ENCODE data around the gene RAD51B. TPM values are rescaled to one million over a fixed set of nuclear protein-coding genes. Genes with fewer than 3 reads are reported as not detected.

RAD51B gene
- total RNA-seq, 1 experiment from 2014 or later = 16.7 TPM

DNA sequence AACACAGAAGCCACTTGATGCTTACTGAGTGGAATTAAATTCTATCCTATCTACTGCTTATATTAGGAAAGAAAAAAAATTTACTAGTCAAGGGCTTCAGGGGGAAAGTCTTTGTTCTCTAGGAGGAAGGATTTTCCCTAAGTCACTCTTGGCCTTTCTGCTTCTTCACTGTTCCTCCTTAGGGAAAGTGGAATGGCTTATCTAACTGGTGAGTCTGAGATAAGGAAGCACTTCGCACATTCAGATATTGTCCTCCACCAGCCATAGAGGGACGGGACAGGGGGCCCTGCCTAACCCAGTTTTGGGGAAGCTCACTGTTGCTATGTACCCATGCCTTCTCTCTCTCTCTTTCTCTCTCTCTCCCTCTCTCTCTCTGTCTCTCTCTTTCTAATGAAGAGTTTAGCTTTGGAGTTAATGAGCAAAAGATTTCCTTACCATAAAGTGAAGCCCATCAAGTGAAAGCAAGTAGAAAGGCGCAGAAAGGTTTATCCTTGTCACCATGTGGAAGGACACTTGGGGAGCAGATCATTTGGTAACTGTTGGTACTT lies 522.7 kb downstream of the RAD51B start:
- no peaks in the 10 kb centered on the region for H3K23me2 ChIP-seq (ENCODE audit: insufficient read length, low read depth, low read length, poor library complexity, severe bottlenecking)
- TF ChIP-seq, protein P1, sequence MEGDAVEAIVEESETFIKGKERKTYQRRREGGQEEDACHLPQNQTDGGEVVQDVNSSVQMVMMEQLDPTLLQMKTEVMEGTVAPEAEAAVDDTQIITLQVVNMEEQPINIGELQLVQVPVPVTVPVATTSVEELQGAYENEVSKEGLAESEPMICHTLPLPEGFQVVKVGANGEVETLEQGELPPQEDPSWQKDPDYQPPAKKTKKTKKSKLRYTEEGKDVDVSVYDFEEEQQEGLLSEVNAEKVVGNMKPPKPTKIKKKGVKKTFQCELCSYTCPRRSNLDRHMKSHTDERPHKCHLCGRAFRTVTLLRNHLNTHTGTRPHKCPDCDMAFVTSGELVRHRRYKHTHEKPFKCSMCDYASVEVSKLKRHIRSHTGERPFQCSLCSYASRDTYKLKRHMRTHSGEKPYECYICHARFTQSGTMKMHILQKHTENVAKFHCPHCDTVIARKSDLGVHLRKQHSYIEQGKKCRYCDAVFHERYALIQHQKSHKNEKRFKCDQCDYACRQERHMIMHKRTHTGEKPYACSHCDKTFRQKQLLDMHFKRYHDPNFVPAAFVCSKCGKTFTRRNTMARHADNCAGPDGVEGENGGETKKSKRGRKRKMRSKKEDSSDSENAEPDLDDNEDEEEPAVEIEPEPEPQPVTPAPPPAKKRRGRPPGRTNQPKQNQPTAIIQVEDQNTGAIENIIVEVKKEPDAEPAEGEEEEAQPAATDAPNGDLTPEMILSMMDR (conservative IDR thresholded peaks at IDR 0.05) = no peak
- no peak overlapping the region for H3K23ac ChIP-seq (ENCODE audit: insufficient read length, low read depth, low read length)
- H3K4ac ChIP-seq (ENCODE audit: low read depth, low read length) = no peak overlapping the region
- H2BK15ac ChIP-seq (ENCODE audit: low read depth, low read length) = no peak overlapping the region
- H3K27ac ChIP-seq (ENCODE audit: insufficient read length, low read depth, low read length) = no peak overlapping the region
- no peaks in the 10 kb centered on the region for H4K20me1 ChIP-seq (ENCODE audit: control insufficient read depth, insufficient read depth, insufficient read length)
- no peak overlapping the region for H4K8ac ChIP-seq (replicated peaks; ENCODE audit: insufficient read length, low read depth, low read length)
- no peak overlapping the region for H4K91ac ChIP-seq (ENCODE audit: insufficient read length, low read depth, low read length)
- H3K4me3 Mint-ChIP-seq = no peak overlapping the region
- no peak overlapping the region for H2AFZ ChIP-seq (ENCODE audit: low read length)
- no peak overlapping the region; a peak in 1 of 7 replicates for H3K27ac Mint-ChIP-seq
- no peak overlapping the region for H2AK5ac ChIP-seq (ENCODE audit: insufficient read length, low read length)
- H3K27me3 Mint-ChIP-seq (ENCODE audit: low read depth) = no peaks in the 10 kb centered on the region
- no peak overlapping the region for H2BK20ac ChIP-seq (ENCODE audit: low read depth, low read length, poor library complexity, severe bottlenecking)
- H3K9me3 ChIP-seq (ENCODE audit: control insufficient read depth, low read depth, low read length) = no peaks in the 10 kb centered on the region
- H3K18ac ChIP-seq (ENCODE audit: insufficient read length, low read depth, low read length) = no peak overlapping the region
- no peak for DNase-seq
- no peak overlapping the region for H3K56ac ChIP-seq (ENCODE audit: insufficient read length, low read depth, low read length)
- H2BK120ac ChIP-seq (ENCODE audit: low read depth, low read length, poor library complexity, severe bottlenecking) = no peak overlapping the region
- H4K5ac ChIP-seq (ENCODE audit: insufficient read length, low read depth, low read length) = no peak overlapping the region
- H3K4me2 ChIP-seq (ENCODE audit: insufficient read depth, insufficient read length, low read length) = no peak overlapping the region
- H3K27me3 ChIP-seq (ENCODE audit: insufficient read depth, low read length) = no peaks in the 10 kb centered on the region
- H2BK5ac ChIP-seq (ENCODE audit: insufficient read length, low read length) = no peak overlapping the region
- peaks cover 0 to 9% of the 10 kb centered on the region in 2 experiments; a peak in 3 of 5 replicates for H3K9me3 Mint-ChIP-seq
- H3K14ac ChIP-seq (ENCODE audit: insufficient read depth, low read length) = no peak overlapping the region
- no peaks in the 10 kb centered on the region for H3K79me1 ChIP-seq (ENCODE audit: insufficient read depth, low read depth, low read length, poor library complexity, severe bottlenecking)
- H3K36me3 Mint-ChIP-seq (ENCODE audit: insufficient read depth in 1 of 3, low read depth in 3 of 3) = peaks cover 7 to 20% (median 12%) of the 10 kb centered on the region in 3 experiments
- H3K4me1 ChIP-seq (ENCODE audit: insufficient read depth, low read length) = peaks cover 10% of the 10 kb centered on the region
- no CpG with 5 or more reads among the region's 3 CpGs for WGBS (ENCODE audit: extremely low coverage, insufficient read length, low lambda C conversion rate)
- no peak overlapping the region for H3K9ac ChIP-seq (ENCODE audit: extremely low read depth, insufficient read length, low read length)
- H3K4me1 Mint-ChIP-seq = peaks cover 39 to 48% of the 10 kb centered on the region in 2 experiments
- no peaks in the 10 kb centered on the region for H3K79me2 ChIP-seq (ENCODE audit: insufficient read depth, low read length)
- peak overlapping the region; percentile 84 for H2BK12ac ChIP-seq (ENCODE audit: insufficient read length, low read depth, low read length)
- H3T11ph ChIP-seq (ENCODE audit: low read length) = no peak overlapping the region
